A673 (cell line): ENCODE data around the gene NR1I2. TPM values are rescaled to one million over a fixed set of nuclear protein-coding genes. Genes with fewer than 3 reads are reported as not detected.

Experiments
- BruUV-seq: library from RNA; stranded (reverse); fragments of 400-500 nt; replicated peaks from 2 replicates; lab custom pipeline; 2021; lab: Mats Ljungman, UMichigan
- CTCF ChIA-PET: fragments of 300-600 bp; sonication (Branson Sonifier 250); formaldehyde crosslinking; loops from one replicate; lab custom pipeline; 2022; ENCODE audit warnings: antibody characterized with exemption; lab: Charles Lee
- POLR2A ChIA-PET: fragments of 300-600 bp; sonication (Branson Sonifier 250); formaldehyde crosslinking; loops from one replicate; lab custom pipeline; 2022; ENCODE audit warnings: antibody characterized with exemption; ENCODE audit not compliant: low non-redundant PET; lab: Charles Lee
- DNase-seq: peaks from one replicate; pipeline ENCODE4 v3.0.0-alpha.2; 2015; ENCODE audit warnings: low spot score
- H3K27ac ChIP-seq: fragments of 200-600 bp; sonication (generic); 2 replicates; pipeline ENCODE4 v1.5.1; 2016; ENCODE audit warnings: mixed run types, low read depth, mild to moderate bottlenecking, mixed read lengths, antibody characterized with exemption, low read length; ENCODE audit not compliant: poor library complexity, severe bottlenecking
- H3K27me3 ChIP-seq: fragments of 200-600 bp; sonication (generic); replicated peaks from 2 replicates; pipeline ENCODE4 v1.6.1; 2017; ENCODE audit warnings: mixed run types, low read depth, mild to moderate bottlenecking, mixed read lengths, antibody characterized with exemption, low read length; ENCODE audit not compliant: insufficient read depth, poor library complexity
- H3K36me3 ChIP-seq: fragments of 200-600 bp; sonication (generic); 2 replicates; pipeline ENCODE4 v1.6.1; 2016; ENCODE audit warnings: mixed run types, mild to moderate bottlenecking, mixed read lengths, antibody characterized with exemption, low read length; ENCODE audit not compliant: insufficient read depth, poor library complexity, severe bottlenecking
- H3K4me1 ChIP-seq: fragments of 200-600 bp; sonication (generic); 2 replicates; pipeline ENCODE4 v1.6.1; 2017; ENCODE audit warnings: mixed run types, mild to moderate bottlenecking, mixed read lengths, antibody characterized with exemption, low read length; ENCODE audit not compliant: insufficient read depth, poor library complexity, severe bottlenecking
- H3K4me3 ChIP-seq: fragments of 200-600 bp; sonication (generic); 2 replicates; pipeline ENCODE4 v1.5.1; 2016; ENCODE audit warnings: low read depth, mixed run types, mild to moderate bottlenecking, mixed read lengths, low read length; ENCODE audit not compliant: poor library complexity, severe bottlenecking
- H3K9me3 ChIP-seq: fragments of 200-600 bp; sonication (generic); 2 replicates; pipeline ENCODE4 v1.6.1; 2016; ENCODE audit warnings: mixed run types, low read depth, mild to moderate bottlenecking, mixed read lengths, antibody characterized with exemption, low read length; ENCODE audit not compliant: poor library complexity, severe bottlenecking
- CTCF ChIP-seq: fragments of 300-800, 200-600 bp; sonication (generic); conservative IDR thresholded peaks from 2 replicates; pipeline ENCODE4 v1.5.1; 2017; ENCODE audit warnings: low read depth, mild to moderate bottlenecking, antibody characterized with exemption, low read length, moderate library complexity, mixed read lengths
- EZH2 ChIP-seq: fragments of 200-600 bp; sonication (generic); IDR thresholded peaks from 2 replicates; pipeline ENCODE4 v1.6.1; 2017; ENCODE audit warnings: borderline replicate concordance, low read depth, mild to moderate bottlenecking, mixed read lengths, antibody characterized with exemption, low read length; ENCODE audit not compliant: poor library complexity, severe bottlenecking
- intact Hi-C: fragments of 100-400 bp; cut with micrococcal nuclease; formaldehyde crosslinking; loops from one replicate; pipeline ENCODE4 v1.10.0; 2022; ENCODE audit not compliant: unreplicated experiment
- total RNA-seq: library from RNA; stranded (reverse); gene quantifications from 2 replicates; pipeline ENCODE4 v1.2.3, GENCODE V29; 2021

NR1I2 gene
- total RNA-seq, 1 experiment from 2014 or later, result not detected

- BruUV-seq, result no TSS peak
- CTCF ChIA-PET, result no interaction called here
- H3K9me3 ChIP-seq, result no peaks in the 10 kb centered on the region
- H3K4me3 ChIP-seq, result no peak overlapping the region
- H3K4me1 ChIP-seq, result no peaks in the 10 kb centered on the region
- H3K27ac ChIP-seq, result no peak overlapping the region
- intact Hi-C loops, result no loop called here
- peaks cover 3% of the 10 kb centered on the region for H3K27me3 ChIP-seq
- no peaks in the 10 kb centered on the region for H3K36me3 ChIP-seq
- TF ChIP-seq CTCF (no peak), EZH2 (no peak)
- POLR2A ChIA-PET, result no interaction called here
- no peak for DNase-seq
Observed at GRCh38 chr3:119746423-119746822, 35.5 kb upstream of the NR1I2 start.

DNA sequence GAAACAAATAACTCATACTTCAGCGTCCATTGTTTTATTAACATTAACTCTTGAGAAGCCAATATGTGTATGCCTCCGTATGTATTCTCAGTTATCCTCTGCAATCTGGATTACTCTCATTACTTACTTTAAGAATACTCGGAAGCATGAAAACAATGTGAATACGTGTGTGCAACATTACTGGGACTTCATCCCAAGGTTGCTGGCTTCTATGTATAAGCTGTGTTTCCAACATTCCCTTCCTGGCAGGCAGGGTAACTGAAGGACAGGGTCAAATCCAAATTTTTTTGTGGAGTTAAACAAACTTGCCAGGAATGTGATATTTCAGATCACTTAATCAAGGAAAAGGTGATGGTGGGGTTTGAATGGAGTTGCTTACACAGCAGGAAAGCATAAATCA lies 34.5 kb upstream of the NR1I2 start:
- ChIA-PET POLR2A (no interaction called here), CTCF (no interaction called here)
- Histone ChIP-seq H3K36me3 (no peaks in the 10 kb centered on the region), H3K4me3 (no peak overlapping the region), H3K27ac (no peak overlapping the region), H3K27me3 (peaks cover 3% of the 10 kb centered on the region), H3K4me1 (no peaks in the 10 kb centered on the region), H3K9me3 (no peaks in the 10 kb centered on the region)
- intact Hi-C loops, result no loop called here
- TF ChIP-seq EZH2 (no peak), CTCF (no peak)
- no TSS peak for BruUV-seq
- no peak for DNase-seq

GRCh38 chr3:119748991-119749390 lies 32.9 kb upstream of the NR1I2 start:
- no TSS peak for BruUV-seq
- no peak for TF ChIP-seq CTCF
- no peak for TF ChIP-seq EZH2
- no peak for DNase-seq
- no peaks in the 10 kb centered on the region for H3K36me3 ChIP-seq
- peaks cover 3% of the 10 kb centered on the region for H3K27me3 ChIP-seq
- CTCF ChIA-PET, result no interaction called here
- no peak overlapping the region for H3K4me3 ChIP-seq
- no peaks in the 10 kb centered on the region for H3K9me3 ChIP-seq
- POLR2A ChIA-PET, result no interaction called here
- no peaks in the 10 kb centered on the region for H3K4me1 ChIP-seq
- intact Hi-C loops, result no loop called here
- no peak overlapping the region for H3K27ac ChIP-seq
